COLO829 (cell line): ENCODE data around the gene RHCE.
"Not testable (repeated sequence)": the region's sequence is repeated elsewhere in the genome, so short reads cannot be mapped to it uniquely, and the experiment has no call there.

Source experiments
- DNase-seq: peaks from one replicate; pipeline ENCODE4 v3.0.0; 2012; ENCODE audit warnings: low spot score

Gene RHCE

DNA sequence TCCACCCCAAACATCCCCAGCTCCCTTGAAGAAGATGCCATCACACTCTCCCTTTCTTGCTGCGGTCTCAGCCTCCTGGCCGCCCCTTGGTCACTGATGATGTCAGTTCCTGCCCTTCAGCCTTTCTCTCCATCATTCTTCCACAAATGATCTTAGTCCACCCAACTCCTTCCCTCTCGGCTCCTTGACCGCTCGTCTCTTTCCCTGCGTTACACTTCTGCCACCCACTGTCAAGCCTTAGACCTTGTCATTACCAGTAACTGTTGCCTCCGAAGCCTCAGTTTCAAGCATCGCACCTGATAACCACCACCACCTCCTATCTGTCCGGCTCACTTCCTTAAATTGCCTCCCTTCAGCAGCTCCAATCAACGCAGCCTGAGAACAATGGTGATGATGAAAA, 23.1 kb downstream of the RHCE start:
- DNase-seq: not testable (repeated sequence)

DNA sequence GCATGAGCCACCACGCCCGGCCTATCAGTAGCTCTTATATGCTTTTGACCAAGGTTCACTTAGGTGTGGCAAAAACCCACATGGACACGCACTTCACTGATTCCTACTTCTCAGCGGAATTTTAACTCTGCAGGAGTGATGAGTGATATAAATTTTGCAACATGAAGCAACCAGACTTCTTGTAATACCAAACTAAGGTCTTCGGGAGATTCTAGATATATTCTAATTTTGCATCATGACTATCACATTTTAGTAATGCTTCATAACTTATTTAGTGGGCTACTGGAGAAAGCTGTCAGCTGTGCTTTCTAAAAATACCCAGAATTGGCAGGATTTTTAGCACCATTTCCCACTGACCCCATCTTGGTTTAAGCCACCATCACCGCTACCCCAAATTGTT, 27.8 kb downstream of the RHCE start:
- no peak for DNase-seq

DNA sequence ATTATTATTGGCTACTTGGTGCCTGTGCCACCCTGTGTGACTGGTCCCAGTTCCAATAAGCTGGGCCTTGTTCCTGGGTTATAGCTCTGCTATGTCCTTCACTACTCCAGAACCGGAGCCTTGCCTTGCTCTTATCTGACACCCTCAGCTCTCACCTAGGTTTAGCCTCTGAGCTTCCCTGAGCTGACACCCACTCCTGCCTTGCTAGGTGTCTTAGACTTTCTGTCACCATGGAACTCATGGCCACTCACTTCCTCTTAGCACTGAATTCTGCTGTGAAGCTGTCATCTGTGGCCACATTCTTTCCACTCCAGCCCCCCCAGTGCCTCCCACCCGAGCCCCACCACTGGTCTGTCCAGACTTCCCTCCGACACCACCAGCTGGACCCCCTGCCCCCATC, 30.9 kb downstream of the RHCE start:
- DNase-seq: not testable (repeated sequence)

DNA sequence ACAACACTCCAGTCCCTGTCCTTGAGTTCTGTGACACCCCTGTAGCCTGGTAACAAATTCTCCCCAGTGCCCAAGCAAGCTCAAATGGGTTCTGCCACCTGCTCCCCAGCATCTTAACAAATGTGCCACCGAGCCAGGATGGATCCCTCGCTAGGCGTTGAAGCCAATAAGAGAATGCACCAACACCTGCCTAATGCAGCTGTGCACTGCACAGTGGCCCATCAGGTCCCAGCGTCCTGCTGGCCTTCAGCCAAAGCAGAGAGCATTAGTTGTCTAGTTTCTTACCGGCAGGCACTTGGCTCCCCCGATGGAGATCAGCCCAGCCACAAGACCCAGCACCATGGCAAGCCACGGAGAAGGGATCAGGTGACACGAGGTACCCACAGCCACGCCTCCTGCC, 31.9 kb downstream of the RHCE start:
- not testable (repeated sequence) for DNase-seq

DNA sequence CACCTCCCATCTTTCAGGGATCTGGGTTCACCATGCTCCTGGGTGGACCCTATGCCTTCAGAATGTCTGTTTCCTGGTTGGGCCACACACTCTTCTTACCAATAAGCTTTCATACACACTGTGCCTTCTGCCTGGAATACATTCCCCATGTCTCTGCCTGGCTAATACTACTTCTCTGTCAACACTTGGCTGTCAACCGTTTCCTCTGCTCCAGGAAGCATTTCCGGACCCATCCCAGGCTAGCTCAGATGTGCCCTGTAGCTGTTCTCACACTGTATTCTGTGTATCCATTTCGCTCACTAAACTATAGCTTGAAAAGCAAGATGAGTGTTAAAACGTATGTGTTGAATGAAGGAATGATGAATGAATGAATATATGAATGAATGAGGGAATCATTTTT, 33.5 kb downstream of the RHCE start:
- DNase-seq: not testable (repeated sequence)

DNA sequence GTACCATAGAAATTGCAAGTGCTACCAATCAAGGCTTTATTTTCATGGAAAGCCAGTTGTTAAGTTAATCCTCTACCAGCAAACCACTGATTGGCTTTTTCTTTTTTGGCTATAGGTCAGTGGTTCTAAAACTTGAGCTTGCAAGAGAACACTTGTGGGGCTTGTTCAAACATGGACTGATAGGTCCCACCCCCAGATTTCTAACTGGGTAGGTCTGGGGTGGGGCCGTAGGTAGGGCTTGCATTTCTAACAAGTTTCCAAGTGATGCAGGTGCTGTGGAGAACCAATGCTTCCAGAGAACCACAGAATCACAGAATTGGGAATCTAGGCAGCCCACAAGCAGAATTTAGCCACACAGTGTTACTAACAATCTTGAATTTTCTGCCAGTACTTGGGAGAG, 36.8 kb downstream of the RHCE start:
- not testable (repeated sequence) for DNase-seq

DNA sequence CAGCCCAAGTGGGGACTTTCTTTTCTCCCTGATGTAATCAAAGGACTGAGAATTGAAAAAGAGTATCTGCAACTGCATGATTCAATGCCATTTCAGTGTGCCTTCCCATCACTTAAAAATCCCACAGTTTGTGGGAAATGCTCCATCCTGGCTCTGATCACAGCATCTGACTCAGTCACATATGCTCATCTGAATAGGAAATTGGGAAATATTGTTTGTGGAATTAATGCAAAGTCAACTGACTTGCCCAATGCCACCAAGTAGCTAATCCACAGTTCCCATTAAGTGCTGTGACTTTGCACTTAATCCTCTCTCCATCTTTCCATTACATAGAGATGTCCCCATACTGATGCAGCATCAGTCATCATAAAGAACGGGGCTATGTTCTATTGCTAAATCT, 37.5 kb downstream of the RHCE start:
- not testable (repeated sequence) for DNase-seq

DNA sequence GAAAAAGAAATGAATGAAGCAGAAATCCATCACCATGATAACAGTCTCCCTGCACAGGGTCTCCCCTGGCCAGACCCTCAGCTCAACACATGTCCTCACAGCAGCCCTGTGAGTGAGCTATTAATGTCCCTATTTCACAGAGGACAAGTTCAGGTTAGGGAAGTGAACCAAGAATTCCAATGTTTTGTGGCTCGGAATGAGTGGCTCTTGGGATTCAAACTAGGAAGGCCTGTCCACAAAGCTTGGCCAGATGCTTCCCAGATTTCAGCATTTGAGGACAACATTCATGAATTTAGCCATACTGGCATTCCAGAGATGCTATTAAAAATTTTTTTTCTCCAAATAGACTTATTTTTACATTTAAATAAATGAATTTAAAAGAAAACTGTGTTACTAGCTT, 38.1 kb downstream of the RHCE start:
- not testable (repeated sequence) for DNase-seq

DNA sequence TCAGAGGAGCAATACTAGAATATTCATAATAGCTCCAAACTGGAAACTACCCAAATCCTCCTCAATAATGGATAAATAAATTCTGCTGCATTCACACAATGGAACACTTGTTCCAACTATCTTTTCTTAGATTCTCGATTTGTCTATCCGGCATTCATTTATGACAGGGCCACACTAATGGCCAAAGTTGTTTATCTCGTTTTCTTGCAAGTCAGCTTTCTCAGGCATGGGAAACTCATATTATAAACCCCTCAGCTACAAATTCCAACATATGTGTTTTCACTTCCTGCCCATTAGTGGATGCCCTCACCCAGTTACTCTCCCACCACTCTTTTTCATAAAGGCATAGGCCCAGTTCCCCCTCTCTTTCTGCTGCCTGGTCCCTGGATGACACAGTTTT, 42.3 kb downstream of the RHCE start:
- not testable (repeated sequence) for DNase-seq

DNA sequence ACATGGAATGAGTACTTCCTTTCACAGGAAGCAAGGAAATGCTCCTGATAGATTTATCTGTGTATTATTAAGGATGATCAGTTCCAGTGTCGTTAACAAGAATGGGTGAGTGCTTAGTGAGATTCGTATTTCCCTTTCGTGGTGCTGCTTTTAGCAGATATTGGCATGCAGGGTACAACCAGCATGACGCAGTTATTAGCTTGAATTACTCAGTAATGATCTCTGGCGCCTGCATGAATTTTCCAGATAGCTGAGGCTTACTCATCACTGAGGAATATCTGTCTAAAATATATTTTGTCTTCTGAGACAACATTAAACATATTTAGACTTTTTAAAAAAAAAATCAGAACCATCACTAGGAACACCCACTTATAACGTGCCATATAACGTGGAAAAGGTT, 48.9 kb downstream of the RHCE start:
- not testable (repeated sequence) for DNase-seq

DNA sequence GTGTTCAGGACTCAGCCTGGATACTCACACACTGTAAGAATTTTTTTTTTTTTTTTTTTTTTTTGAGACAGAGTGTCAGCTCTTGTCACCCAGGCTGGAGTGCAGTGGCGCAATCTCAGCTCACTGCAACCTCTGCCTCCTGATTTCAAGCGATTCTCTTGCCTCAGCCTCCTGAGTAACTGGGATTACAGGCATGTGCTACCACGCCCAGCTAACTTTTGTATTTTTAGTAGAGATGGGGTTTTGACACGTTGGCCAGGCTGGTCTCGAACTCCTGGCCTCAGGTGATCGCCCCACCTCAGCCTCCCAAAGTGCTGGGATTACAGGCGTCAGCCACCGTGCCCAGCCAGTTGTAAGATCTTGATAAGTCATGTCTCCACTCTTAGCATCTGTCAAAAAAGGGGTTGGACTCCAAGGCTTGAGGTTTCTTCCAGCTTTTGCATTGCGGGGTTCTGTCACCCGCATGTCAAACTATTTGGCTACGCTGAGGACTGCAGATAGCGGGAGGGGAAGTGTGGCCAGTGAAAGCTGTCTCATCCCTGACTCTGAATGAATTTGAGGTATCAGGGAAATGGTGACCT, 50.8 kb downstream of the RHCE start:
- DNase-seq: not testable (repeated sequence)

DNA sequence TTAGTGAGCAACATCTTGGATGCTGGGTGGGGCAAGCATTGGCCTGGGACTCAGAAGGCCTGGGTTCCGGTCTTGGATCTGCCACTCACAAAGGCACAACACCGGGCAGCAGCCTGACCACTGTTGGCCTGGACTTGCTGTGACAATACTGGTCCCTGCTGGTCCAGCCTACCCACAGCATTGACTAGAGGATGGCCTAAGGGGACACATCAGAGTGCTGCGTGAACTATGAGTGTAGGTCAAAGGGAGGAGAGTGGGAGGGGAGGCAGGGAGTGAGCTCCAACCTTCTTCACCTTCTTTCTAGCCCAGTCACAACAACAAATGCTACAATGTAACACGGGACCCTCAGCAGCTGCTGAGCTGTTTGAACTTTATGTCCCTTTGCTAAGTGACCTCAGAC, 51.4 kb downstream of the RHCE start:
- DNase-seq: no peak

DNA sequence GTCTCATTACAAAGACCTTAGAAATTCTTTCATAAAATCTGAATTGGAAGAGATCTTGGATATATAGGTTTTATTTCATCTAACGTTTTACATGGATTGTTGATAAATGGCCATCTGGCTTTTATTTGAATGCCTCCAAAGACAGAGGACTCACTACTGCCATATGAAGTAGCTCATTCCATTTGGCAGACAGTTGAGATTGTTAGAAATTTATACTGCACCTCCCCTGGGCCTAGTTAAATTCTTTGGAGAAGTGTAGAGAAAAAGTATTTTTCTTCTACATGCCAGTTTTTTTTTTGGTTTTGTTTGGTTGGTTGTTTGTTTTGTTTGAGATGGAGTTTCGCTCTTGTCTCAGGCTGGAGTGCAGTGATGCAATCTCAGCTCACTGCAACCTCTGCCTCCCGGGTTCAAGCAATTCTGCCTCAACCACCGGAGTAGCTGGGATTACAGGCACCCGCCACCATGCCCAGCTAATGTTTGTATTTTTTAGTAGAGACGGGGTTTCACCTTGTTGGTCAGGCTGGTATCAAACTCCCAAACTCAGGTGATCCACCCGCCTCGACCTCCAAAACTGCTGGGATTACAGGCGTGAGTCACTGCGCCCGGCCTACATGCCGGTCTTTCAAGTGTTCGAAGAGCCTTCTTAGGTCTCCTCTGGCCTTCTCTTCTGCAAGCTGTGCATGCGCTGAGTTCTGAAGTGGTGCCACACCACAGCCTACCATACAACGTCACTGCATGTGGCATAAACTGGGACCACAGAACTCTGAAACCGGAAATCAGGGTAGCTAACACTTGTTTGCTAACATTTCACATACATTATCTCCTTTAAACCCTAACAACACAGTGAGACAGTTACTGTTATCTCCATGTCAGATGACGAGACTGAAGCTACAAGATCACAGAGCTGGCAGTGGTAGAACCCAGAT, 57.7 kb downstream of the RHCE start:
- not testable (repeated sequence) for DNase-seq

DNA sequence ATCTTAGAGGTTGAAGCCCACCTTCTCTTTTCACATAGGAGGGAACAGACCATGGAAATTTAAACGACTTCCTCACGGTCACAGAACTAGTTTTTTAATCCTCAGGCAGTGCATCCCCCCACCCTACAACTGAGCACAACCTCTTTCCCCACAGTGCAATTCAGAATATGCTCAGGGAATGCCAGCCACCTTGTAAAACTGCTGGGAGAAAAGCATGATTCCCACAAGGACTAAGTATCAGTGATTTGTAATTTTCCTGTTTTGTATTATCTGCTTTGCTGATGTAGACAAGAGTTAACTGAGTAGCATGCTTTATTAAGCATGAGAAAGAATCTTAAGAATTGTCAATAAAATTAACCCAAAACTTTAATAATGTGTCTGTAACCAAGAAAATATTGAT, 58.7 kb downstream of the RHCE start:
- DNase-seq: no peak

DNA sequence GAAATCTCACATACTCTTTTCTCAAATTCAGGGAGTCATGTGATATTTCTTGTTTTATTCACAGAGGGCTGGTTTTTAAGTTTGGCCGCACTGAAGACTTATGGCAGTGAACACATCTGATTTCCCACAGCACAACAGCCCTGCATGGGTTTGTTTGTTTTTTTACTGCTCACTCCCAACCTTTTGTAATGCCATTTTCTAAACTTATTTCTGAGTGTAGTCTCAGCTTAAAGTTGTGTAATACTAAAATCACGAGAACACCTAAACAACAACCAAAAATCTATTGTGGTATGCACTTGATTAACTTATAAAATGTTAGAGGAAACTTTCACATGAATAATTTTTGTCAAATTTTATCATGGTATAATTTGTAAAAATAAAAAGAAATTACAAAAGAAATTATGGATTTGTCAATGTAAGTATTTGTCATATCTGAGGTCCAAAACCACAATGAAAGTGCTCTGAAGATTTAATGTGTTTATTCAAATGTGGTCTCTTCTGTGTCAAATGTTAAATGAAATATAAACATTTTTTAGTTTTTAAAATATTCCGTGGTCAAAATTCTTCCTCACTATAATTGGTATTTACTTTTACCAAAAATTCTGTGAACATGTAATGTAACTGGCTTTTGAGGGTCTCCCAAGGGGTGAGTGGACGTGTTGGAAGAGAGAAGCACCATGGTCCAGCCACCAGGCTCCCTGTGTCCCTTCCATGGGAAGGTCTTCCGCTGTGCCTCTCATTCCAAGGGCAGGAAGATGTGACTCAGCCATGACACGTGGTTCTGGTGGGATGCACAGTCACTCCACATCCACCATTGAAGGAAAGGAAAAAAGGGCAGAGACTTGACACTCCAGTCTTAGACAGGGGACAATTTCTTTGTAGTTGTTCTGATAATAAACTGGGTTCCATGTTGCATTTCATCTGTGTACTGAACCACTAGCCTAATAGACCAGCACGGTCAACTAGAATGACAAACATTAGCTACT, 59.7 kb downstream of the RHCE start:
- DNase-seq: no peak

DNA sequence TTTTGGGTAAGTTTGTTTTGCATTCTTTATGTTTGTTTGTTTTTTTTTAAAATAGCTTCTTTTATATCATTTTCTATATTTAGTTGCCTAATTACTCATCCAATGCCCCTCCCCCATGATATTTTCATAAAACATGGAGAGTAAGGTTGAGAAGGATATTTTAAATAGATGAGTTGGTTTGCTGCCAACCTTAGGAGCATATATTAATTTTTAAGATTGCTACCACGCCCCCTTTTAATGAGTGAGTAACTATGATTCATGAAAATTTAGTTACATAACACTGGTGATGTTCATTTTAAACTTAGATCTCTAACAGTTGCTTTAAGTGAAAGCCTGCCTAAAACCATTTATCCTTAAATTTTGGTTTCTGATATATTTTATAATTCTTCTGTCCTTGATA, 63.8 kb downstream of the RHCE start:
- DNase-seq: no peak

DNA sequence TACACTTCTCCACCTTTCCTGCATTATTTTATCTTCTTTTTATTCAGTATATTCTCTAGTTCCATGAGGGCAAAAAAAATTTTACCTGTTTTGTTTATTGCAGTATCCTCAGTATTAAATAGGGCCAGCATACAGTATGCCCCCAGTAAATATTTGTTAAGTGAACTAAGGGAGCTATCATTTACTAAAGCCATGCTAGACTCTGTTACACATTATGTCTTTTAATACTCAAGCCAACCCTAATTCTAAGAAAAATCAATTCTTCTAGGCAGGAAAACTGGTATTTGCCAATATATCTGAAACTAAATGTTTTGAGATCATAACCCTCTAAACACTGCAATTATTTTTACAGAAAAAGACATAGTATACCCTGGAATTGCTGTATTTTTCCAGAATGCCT, 64.2 kb downstream of the RHCE start:
- no peak for DNase-seq

DNA sequence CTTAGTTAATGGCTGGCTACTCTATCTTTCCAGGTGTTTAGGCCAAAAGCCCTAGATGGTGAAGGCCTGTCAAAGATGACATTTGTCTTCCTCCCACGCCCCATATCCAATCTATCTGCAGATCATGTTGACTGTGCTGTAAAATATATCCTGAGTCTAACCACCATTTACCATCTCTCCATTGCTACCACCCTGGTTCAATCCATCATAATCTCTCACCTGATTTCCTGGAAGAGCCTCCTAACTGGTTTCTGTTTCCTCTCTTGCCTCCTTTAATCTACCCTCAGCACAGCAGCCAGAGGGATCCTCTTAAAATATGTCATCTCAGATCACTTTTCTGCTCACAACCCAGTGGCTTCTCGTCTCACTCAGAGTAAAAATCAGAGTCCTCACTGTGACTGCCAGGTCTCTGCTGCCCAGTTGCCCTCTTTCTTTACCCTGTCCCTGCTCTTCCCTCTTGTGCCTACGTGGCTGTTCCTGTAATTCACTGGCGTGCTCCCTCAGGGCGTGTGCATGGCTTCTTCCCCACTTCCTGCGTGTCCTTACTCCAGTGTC, 64.7 kb downstream of the RHCE start:
- no peak for DNase-seq

DNA sequence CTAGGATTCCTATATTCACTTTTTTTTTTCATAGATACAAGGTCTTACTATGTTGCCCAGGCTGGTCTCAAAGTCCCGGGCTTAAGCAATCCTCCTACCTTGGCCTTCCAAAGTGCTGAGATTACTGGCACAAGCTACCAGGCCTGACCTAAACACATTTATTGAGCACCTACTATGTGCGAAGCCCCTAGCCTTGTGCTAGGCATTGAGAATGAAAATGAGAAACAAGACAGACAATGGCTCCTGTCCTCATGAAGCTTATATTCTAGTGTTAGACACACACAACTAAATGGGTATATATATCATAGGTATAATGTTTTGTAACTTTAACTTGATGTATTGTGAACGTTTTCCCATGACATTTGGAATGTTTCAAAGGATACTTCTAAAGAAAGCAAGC, 71.0 kb downstream of the RHCE start:
- no peak for DNase-seq

DNA sequence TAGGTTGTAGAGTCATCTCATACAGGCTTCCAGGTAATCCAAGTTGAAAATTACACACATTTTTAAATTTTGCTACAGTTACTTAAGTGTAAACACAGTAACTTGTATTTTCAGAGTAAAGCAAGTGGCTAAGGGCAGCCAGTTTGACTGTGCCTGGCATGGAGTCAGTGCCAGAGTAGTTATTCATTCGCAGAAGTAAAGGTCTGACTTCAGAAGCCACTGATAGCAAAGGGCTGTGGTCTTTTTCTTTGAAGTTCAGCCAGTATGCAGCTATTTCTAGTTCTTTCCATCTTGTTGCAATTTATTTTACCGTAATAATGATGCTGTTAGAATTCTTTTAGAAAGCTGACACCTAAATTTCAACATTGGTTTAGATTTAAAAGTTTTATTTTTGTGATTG, 73.1 kb downstream of the RHCE start:
- no peak for DNase-seq

DNA sequence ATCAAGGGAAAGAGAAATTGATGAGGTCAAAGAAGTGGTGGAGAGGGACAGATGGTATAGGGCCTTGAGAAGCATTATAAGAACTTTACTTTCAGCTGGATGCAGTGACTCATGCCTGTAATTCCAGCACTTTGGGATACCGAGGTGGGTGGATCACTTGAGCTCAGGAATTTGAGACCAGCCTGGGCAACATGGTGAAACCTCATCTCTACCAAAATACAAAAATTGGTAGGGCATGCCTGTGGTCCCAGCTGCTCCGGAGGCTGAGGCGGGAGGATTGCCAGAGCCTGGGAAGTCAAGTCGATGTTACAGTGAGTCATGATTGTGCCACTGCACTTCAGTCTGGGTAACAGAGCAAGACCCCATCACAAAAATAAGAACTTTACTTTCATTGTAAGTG, 76.8 kb downstream of the RHCE start:
- no peak for DNase-seq

DNA sequence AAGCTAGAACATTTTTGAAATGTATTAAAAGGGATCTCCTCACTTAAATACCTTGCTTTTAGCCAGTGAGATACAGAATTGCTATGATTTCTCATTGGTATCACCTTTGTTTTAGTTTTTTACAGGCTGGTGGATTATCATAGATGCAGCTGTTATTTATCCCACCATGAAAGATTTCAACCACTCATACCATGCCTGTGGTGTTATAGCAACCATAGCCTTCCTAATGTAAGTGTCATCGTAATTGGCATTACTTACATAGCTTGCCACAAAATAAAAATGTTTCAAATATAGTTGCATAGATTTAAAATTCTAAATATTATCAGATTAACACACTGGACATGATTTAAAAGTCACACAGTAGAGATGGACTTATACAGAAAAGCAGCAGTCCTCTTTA, 77.8 kb downstream of the RHCE start:
- no peak for DNase-seq
